Midbrain (tissue), 1 donor: ENCODE results near the gene ADAMTS18.
"Not testable (repeated sequence)": the region's sequence is repeated elsewhere in the genome, so short reads cannot be mapped to it uniquely, and the experiment has no call there.

ENCODE experiments used
- DNase-seq: peaks from one replicate; lab custom pipeline; 2025; lab: John Stamatoyannopoulos, UW

ADAMTS18 gene, protein sequence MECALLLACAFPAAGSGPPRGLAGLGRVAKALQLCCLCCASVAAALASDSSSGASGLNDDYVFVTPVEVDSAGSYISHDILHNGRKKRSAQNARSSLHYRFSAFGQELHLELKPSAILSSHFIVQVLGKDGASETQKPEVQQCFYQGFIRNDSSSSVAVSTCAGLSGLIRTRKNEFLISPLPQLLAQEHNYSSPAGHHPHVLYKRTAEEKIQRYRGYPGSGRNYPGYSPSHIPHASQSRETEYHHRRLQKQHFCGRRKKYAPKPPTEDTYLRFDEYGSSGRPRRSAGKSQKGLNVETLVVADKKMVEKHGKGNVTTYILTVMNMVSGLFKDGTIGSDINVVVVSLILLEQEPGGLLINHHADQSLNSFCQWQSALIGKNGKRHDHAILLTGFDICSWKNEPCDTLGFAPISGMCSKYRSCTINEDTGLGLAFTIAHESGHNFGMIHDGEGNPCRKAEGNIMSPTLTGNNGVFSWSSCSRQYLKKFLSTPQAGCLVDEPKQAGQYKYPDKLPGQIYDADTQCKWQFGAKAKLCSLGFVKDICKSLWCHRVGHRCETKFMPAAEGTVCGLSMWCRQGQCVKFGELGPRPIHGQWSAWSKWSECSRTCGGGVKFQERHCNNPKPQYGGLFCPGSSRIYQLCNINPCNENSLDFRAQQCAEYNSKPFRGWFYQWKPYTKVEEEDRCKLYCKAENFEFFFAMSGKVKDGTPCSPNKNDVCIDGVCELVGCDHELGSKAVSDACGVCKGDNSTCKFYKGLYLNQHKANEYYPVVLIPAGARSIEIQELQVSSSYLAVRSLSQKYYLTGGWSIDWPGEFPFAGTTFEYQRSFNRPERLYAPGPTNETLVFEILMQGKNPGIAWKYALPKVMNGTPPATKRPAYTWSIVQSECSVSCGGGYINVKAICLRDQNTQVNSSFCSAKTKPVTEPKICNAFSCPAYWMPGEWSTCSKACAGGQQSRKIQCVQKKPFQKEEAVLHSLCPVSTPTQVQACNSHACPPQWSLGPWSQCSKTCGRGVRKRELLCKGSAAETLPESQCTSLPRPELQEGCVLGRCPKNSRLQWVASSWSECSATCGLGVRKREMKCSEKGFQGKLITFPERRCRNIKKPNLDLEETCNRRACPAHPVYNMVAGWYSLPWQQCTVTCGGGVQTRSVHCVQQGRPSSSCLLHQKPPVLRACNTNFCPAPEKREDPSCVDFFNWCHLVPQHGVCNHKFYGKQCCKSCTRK (N-terminal part only)

DNA sequence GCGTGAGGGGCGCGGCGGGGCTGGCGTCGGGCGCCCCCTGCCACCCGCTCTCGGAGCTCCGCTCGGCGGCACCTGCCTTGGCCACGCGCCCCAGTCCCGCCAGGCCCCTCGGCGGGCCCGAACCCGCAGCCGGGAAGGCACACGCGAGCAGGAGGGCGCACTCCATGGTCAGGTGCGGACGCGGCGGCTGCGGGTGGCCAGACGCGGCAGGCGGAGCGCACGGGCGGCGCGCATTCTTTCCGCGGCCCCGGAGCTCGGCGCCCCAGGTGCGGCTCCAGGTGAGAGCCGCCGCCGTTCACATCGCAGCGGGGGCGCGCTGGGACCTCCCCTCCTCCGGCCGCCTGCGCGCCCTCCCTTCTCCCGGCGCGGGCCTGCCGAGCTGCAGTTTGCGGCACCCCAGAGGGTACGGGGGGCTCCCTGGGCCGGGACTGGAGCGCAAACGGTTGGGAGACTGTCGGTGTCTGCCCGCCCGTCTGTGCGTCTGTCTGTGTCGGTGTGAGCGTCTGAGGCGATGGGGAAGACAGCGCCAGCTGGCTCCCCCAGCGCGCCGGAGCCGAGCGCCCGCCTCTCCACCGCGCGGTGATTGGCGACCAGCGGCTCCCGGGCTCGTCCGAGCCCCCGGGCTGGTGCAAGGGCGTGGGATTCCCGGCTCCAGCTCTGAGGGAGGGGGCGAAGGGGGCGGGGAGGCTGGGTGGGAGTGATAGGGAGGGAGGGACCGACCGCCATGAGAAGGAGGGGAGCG is at the start of gene ADAMTS18:
ADAMTS18 (minus strand) TSS at position 505 of the 742 bp plus-strand sequence; CDS start at position 166, 339 bp downstream.
- DNase-seq, result no peak

DNA sequence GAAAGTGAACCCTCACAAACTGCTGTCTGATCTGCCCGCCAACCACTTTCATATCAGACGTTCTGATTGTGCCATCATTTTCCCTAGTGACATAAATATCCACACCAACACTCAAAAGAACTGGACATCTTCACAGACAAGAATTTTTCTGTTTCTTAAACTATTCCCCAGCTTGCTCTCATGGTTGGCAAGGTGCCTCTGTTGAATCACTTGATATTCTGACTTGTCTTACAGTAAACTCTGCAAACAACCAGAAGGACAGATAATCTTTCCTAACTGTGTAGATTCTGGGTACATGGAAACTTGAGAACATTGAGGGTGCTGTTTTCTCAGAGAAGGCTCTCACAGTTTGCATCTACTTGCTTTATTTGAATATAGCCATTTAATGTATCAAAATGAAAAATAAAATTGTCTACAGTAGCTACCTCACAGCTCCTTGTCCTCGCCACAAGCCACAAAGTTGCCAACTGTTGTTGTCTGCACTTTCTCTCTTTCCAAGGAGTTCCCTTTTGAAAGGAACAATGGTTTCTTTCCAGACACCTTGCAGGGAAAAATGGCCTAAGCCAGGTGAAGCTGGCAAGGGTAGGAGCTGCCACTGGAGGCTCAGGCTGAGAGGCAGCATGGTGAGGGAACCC is 46.0 kb upstream of the ADAMTS18 start:
- DNase-seq, result no peak

DNA sequence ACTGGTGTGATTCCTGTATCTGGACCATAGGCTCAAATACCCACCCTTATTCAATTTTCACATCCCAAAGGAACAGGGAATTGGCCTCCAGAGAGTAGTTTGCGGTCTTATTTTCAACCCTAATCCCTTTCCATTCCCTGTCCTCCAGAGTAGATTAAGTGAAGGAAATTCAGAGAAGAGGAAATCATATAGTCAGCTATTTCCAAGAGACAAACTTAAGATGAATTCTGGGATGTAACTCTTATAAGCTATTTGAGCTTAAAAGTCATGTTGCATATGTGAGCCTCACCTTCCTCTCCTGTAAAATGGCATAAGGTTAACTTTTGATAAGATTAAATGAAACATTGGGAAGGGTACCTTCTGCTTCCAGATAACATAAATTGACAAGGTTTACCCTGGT is 37.4 kb upstream of the ADAMTS18 start:
- DNase-seq, result no peak

DNA sequence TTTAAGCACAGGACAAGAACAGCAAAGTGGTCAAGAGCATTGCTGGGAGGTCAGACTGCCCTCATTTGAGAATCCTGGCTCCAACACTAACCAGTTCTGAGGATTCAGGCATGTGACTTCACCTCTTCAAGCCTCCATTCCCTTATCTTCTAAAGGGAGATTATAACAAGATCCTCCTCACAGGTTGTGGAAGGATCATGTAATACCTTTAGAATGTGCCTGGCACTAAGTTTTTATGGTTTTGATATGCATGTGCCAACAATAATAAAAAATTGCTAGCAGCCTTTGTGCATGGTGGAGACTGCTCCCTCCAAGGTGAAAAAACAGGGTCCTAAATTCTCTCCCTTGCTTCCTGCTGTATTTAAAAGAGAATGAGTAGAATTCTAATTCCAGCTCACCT is 36.0 kb upstream of the ADAMTS18 start:
- no peak for DNase-seq

DNA sequence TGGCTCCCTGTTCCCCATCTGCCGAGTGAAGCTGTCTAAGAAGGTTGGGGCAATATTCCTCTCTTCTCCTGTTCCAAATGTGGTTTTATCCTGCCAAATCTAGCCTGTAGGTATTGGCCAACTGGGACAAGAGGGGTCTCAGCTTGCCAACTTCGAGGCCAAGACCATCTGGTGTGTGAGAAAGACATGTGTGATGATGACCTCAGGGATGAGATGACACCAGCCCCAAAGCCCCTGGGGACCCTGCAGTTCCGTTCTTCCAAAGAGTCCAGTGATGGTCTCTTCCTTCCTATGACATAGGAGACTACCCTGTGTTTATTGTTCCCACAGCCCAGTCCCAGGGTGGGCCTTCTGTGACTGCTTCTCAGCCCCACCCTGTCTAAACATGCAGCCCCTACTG is 34.8 kb upstream of the ADAMTS18 start:
- no peak for DNase-seq

DNA sequence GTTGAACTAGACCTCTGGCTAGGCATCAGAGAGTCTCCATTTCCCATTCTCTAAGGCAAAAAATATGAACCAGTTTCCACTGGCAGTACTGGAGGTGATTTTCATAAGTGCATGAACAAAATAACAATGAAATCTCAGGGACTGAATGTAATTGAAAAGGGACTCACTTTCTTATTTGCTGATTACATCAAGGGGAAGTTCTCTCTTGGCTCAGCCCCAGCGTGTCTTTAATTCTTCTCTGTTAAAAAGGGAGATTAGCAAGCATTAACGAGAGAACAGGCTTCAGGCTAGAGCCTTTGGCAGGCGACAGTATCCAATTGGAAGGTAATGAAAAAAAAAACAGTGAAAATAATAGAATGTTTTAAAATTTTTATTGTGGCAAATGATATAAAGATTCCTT is 34.0 kb upstream of the ADAMTS18 start:
- no peak for DNase-seq

DNA sequence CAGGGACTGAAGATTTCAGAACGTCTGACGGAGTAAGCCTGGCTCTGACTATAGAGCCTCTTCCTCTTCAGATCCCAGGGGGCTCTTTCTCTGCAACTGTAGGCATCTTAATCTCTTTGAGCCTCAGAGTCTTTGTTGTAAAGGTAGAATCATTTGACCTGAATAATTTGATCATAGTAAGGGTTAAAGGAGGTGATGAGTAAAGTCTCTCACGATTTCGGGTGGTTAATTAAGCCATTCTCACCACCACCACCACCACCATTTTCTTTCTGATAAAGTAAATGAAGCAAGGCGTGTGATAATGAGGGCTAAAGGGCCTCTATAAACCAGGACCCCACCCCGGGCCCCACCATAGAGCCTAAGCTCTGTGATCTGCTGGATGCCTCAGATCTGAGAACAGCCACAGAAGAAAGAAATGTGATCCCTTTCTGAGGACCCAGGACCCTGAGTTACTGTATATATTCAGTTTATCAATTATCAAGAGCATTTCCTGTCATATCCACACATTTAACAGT is 33.0 kb upstream of the ADAMTS18 start:
- no peak for DNase-seq

DNA sequence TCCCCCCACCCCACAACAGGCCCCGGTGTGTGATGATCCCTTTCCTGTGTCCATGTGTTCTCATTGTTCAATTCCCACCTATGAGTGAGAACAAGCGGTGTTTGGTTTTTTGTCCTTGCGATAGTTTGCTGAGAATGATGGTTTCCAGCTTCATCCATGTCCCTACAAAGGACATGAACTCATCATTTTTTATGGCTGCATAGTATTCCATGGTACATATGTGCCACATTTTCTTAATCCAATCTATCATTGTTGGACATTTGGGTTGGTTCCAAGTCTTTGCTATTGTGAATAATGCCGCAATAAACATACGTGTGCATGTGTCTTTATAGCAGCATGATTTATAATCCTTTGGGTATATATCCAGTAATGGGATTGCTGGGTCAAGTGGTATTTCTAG is 28.8 kb upstream of the ADAMTS18 start:
- not testable (repeated sequence) for DNase-seq

DNA sequence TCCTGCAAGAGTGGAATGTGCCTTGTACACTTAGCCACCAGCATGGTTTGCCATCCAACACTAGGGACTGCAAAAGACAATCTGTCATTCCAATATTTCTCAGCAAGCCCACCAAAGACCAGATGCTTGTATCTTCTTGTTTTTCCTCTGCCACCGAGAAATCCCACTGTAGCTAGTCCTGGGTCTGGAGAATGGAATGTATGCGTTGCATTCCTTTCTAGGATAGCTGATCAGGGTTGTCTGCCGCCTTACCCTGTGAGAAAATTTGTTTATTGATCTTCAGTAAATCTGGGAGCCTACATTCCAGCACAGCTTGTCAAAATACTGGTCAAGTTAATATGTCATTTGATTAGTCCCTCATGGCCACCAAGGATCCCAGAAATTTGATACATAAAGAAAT is 28.1 kb upstream of the ADAMTS18 start:
- DNase-seq, result no peak

DNA sequence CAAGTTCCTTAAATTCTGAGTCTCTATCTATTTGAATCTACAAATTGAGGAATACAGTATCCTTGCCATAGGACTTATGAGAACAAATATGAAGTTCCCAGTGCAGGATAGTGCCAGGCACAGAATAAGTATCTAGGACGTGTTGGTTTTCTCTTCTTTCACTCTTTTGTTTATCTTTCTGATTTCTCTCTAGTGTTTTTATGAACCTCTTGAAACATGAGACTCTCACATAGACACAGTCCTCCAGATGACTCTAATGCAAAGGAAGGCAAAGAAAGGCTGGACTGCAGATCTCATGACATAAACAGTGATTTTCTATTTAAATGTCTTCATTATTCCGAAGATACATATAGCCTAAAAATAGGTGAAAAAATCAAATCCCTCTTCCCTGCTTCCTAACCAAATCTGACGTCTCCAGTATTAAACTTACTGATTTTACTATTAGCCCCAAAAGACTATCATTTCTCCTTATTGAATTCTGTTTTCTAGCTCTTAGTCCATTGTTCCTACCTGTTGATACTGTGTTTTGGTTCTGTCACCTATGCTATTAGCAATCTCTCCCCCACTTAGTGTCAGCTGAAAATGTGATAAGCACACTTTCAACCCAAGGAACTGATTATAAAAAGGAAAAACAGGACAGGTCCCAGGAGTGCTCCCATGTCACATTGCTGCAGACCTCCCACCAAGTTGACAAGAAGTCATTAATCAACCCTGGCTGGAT is 24.9 kb upstream of the ADAMTS18 start:
- no peak for DNase-seq

DNA sequence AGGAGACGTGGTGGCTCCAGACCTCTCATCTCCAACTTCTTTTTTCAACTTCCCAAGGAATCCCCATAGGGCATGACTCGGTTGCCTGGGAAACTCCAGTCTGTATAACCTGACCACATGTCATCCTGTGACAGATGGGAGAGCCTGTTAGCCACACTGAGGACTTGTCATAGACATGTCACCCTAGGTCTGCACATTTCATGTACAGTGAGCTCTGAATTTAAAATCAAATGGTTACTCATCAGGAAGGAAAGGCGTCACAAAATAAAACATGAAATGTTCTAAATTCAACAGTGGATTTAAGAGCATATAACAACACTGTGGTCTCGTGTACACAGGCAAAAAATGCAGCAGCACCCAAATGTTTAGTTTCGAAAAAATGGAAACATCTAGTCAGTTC is 22.2 kb upstream of the ADAMTS18 start:
- DNase-seq, result no peak

DNA sequence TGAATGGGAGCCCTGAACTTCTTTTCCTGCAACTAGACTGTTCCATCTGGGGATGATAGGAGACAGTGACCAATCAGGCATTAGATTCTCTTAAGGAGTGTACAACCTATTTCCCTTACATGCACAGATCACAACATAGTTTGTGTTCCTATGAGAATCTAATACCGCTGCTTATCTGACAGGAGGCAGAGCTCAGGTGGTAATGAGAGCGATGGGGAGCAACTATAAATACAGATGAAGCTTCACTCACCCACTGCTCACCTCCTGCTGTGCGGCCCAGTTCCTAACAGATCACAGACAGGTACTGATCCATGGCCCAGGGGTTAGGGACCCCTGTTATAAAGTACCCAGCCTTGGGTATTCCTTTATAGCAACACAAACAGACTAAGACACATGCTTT is 17.4 kb upstream of the ADAMTS18 start:
- DNase-seq, result no peak

DNA sequence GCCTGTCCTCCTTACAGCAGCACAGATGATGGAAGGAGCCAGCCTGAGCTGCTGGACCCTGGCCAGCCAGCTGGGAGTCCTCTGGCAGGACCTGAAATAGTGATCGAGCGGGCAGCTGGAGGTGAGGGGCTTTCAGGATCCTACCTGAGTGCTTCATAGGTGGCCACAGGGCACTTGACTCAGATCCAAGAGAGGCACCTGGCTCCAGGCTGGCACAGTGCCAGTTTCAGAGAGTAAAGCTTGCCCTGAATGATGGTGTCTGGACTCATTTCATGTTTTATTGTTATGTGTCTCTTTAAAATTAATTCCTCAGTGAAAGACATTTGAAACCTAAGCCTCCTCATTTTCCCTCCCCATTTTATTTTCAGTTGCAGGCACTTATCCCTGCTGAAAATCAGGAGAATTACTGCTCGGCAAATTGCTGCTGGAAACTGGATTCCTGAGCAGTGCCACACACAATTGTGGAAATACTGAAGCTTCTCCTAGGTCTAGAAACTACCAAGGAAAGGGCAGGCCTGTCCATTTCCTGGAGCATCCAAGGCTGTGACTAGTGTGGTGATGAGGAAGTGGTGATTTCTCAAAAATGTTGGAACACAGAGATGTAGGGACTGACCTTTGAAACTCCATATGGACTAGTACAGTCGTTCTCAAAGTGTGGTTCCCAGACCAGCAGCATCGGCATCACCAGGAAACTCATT is 16.1 kb upstream of the ADAMTS18 start:
- DNase-seq, result no peak

DNA sequence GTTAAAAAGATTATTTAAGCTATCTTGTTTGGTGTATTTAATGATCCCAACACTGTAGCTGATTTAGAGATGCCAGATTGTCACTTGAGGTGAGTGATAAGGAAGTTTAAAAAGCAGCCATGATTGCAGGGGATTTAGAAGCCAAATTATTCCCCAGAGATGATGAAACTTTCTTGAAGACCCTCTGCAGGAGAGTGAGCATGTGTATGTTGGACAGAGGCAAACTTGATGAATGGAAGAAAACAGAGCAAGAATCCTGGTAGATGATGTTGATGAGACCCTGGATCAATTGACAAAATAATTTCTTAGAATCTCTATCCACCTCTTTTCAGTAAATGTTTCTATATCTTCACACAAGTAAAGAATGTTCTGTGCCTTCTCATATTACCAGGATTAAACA is 14.4 kb upstream of the ADAMTS18 start:
- DNase-seq, result no peak

DNA sequence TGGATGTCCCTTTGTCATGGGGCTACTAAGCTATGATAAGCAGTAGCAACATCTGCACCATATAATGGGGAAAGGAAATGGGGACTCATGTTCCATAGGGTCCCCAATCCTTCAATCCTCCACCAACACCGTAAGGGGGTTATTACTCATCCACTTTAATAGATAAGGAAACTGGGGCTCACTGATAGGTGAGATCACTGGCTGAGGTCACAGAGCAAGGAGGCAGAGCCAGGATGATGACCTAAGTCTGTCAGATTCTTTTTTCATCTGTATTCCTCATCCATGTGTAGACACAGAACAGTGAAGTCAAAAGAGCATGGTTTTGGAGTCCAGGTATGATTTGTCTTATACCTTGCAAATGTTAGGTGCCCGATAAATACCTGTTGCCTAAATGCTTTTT is 10.5 kb upstream of the ADAMTS18 start:
- DNase-seq, result no peak

DNA sequence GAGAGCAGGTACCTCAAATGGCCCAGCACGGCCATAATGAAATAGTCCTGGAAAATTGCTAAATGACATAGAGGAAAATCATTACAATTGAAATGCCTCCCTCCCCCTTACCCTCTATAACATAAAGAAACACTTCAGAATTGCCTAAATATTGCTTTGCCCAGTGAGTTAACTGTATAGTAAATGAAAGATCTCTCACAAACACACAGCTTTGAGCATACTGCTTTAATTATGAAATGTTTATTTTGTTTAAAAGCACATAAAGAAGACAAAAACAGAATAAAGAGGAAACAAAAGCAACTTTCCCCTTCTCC is 9.3 kb upstream of the ADAMTS18 start:
- DNase-seq, result no peak

DNA sequence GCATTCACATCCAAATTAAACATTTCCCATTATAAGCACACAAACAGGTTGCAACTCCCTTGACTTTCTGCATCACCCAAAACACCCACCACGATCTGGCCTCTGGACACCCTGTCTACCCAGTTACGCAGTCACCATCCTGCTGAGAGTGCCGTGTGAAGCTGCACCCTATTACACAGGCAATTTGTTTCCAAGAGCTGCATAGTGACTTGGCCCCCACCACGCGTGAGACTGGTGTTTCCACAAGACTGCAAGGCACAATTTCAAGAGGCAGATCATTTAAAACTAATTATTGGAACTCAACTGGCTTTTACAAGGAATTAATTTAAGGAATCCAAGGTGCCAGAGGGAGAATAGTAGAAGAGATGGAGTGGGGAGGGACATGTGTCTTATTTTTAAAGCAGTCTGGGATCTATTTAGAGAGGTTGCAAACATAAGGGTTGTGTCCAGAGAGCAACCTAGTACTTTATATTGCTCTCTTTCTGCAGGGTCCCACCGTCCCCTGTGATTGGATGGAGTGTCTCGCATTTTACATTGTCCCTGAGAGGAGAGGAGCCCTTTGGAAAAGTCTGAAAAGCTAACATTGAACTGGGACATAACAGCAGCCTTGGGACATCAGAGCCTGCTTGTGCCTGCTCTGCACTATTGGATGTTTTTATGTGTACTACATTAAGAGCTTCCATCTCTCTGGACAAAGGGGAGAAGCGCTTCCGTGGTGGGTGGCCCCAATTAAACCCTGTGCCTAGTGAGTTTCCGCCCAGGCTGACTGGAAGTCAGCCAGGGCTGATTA is 8.7 kb upstream of the ADAMTS18 start:
- DNase-seq, result no peak

DNA sequence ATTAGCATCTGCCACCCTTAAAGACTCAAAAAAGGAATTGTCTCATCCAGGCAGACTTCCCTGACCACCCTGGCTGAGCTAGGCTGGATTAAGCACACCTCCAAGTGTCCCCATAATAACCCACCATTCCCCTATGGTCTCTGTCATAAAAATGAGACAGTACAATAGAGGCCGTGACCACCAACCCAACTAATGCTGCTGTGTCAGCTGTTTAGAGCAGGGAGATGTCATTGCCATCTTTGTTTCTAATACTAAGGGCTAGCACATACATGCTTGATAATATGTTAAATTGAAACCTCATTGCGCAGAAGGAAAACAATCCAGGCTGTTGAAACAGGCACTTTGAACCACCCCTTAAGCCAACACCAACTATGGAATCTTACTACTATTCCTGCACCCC is 7.2 kb upstream of the ADAMTS18 start:
- no peak for DNase-seq

DNA sequence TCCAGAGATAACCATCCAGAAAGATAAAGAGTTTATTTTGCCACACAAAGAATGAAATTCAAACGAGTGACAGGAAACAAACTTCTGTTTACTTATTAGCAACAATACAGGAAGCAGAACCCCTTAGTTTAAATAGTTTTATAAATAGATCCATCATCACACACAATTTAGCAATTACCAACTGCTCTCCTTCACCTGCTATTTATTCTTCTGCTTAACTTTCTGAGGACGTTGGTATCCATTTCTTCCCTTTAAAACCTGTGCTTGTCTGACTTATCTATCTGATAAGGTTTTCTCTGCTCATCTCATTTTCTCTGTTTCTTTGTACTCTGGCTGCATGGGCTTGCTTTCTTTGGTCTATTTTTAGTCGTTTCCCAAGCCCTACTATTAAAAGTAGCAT is 4.3 kb upstream of the ADAMTS18 start:
- no peak for DNase-seq
